Superior temporal gyrus (tissue), 1 donor: ENCODE data around the gene MAP2.

Experiments
- DNase-seq: peaks from one replicate; pipeline ENCODE4 v3.0.0-alpha.2; 2016; ENCODE audit errors: extremely low spot score

Gene MAP2

DNA sequence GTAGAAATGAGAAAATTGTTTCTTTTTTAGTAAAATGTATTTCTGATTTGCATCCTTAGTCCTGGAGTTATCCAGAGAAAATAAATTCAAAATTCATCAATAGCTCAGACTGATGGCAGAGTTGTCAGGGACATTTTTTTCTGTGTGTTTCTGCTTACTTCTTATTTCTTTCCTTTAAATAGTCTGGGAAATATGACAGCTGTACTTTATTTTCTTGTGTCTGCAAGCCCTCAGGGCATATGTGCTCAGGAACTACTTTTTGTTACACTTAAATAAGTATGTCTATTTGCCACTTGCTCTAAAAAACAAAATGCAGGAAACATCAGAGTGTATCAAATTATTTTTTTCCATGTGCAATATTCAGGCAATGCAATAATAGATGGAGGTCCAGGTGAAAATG is 221.0 kb downstream of the MAP2 start:
- no peak for DNase-seq

DNA sequence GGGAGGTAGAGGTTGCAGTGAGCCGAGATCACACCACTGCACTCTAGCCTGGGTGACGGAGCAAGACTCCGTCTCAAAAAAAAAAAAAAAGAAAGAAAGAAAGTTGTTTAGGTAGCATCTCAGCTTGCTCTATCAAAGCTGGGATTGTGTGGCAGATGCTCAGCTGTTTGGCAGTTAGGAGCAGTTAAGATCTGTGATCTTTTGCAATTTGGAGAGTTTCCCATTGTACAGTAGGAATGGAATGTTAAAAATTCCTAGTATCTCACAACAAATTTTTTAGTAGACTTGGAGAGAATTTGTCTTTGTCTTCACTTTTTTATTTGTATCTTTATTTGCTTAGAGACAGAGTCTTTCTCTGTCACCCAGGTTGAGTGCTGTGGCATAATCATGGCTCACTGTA is 224.9 kb downstream of the MAP2 start:
- no peak for DNase-seq

DNA sequence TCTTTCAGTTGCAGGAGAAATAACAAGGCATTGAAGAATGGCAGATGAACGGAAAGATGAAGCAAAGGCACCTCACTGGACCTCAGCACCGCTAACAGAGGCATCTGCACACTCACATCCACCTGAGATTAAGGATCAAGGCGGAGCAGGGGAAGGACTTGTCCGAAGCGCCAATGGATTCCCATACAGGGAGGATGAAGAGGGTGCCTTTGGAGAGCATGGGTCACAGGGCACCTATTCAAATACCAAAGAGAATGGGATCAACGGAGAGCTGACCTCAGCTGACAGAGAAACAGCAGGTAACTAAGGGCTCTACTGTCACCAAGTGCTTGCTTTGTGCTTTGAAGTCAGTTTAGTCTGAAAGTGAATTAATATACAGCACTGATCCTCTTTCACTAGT is 229.3 kb downstream of the MAP2 start:
- DNase-seq, result no peak

DNA sequence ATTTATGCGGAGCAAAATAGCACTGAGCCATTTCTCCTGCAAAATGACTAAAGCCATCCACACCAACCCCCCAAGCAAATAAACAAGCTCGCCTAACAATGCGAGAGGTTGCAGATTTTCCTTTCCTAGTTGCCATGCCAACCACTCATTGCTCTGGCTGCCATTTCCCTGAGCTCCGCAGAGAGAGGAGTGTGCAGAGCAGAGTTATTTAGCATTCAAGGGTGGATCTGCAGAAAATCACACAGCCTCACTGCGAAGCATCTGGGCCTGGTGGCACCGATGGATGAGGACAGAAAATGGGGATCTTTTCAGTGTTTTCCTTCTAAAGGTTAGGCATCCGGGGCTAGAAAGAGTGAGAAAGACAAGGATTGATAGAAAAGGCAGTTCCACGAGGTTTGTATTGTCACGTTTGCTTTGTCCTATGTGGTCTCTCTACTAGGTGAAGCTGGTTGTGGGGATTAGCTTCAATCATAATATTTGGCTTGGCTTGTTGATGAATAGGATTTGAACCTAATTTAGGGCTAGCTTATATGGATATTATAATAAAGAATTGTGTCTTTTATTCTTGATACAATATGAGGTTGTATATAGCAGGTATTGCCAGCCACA is 237.5 kb downstream of the MAP2 start:
- DNase-seq, result peak; percentile 77

DNA sequence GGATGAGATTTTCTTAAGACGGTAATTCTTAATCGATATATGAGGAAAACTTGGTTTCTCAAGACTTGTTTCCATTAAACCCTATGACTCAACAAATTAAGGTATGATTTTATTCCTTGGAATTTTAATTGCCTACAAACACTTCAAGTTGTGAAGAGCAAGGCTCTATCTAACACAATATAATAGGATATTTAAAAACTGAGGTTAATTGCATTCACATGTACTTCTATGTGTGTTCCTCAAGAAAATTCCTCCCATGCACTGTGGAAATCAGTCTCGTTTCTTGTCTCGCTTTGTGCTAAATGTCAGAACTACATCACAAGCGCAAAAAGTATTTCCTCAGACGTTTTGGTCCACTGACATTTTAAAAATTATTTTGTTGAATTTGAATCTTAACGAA is 238.2 kb downstream of the MAP2 start:
- peak; percentile 42 for DNase-seq

DNA sequence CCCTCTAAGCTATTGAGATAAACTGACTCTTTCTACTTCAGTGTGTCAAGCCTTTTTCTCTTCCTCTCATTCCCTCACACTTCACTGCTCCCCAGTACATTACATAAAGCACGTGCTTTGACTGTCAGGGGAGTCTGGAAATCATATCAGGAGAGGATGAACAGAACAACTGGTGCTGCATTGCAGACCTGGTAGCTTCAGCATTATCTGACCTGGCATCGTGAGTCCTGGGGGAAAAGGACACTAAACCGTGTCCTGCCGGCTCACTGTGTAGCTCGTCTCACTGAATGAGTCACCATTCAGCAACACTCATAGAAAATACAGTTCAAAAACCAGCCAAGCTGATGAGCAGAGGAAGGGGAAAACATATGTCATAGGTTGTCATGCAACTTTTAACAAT is 239.3 kb downstream of the MAP2 start:
- peak; percentile 53 for DNase-seq

DNA sequence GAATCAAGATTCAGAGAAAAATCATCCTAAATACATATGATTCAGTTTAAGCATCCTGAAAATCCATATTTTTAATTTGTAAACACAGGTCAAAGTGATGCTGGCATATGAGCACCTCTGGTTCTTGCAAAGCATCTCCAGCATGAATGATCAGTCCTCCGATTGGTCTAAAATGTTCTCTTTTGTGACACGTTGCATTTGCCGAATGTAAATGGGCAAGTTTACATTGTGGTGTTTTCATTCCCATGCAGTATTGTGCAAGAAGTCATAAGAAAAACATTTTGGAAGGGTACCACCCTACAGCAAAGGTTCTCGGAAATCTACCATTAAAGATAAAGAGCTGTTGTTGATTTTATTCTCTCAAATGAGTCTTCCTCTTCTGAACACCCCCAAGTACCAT is 239.8 kb downstream of the MAP2 start:
- no peak for DNase-seq

DNA sequence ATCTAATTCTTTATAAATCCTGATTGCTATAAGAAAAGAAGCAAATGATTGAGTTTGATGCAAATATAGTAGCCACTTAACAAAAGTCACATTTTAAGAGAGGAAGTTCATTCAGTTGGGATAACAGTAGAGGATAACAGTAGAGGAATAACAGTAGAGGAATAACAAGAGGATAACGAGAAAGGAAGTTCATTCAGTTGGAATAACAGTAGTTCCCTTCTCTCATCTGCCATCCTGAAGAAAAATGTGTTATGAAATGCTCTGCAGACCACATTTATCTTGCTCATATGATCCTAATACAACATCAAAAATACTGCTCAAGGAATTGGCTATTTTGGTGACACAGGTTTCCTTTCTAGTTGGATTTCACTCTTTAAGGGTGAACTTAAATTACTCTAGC is 242.4 kb downstream of the MAP2 start:
- DNase-seq, result no peak

DNA sequence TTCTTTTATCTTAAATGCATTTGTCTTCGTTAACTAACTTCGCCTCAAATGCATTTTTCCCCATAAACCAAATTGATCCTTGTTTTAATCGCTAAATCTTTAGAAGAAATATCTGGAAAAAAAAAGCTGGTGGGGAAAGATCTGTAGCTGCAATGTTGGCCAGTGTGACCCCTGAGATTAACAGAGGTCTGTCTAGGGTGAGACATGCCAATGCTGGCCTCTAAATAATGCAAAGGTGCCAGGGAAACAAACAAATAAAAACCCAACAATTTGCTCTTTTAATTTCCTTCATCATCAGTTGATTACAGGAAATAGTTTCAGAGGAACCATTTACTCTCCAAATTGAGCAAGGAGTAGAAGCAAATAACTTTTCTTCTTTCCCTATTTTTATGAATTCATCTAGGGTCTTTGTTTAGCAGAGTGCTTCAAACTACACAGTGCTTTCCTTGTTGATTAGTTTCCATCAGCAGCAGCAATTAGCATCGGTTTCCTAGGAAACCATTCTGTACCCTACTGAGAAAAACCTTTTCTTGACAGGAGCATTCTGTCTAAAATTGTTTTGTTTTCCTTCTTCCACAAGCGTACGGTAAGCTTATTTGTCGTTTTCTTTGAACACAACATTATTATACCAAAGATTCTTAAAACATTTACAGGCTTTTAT is 247.3 kb downstream of the MAP2 start:
- no peak for DNase-seq

DNA sequence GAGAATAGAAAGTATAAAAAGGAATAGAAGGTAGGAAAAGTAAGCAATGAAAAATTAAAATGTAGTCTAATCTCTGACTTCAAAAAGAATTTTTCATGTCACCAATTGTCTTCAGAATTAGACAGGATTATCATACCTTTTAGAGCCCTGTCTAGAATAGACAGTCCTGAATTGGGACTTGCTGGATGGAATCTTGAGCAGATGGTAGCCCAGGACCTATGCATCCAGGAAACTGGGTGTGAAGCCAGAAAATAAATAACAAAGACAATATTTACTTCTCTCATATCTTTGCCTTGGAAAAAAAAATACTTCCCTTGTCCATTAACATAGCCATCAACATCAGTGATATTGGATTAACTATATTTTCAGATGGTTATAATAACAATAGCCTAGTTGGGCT is 250.0 kb downstream of the MAP2 start:
- DNase-seq, result no peak

DNA sequence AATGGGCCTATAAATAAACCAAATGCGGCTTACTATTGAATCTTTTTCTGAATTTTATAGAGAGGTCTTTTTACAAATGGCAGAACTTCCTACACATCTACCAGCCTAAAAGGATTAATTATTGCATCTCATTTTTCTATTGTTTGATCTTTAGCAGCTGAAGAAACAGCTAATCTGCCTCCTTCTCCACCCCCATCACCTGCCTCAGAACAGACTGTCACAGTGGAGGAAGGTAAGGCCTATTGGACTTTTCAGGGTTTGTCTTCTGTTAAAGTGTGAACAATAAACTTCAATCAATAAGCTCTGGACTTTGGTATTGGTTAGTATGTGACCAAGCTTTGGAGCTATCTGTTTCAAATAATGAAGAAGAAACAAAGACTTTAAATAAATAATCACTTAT is 256.7 kb downstream of the MAP2 start:
- no peak for DNase-seq

DNA sequence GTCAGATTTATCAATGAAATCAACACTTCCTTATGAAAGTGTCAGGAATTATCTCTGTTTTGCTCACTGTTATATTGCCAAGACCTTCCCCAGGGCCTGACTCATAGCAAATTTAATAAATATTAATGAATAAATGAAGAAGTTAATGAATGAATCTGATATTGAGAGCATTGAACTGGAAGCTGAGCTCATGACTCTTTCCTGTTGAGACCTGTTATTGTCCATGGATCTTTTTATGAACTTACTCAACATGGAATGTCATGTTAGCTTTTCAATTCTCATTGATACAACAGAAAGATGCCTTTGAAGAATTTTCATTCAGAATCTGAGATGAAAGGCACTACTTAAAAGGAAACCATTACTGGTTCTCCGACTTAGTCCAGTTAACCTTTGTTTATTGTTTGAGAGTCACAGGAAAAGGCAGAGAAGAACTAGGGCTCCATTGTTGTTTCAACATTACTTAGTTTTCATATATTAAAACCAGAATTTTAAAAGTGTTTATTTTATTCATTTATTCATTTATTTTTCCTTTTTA is 257.4 kb downstream of the MAP2 start:
- DNase-seq, result no peak

DNA sequence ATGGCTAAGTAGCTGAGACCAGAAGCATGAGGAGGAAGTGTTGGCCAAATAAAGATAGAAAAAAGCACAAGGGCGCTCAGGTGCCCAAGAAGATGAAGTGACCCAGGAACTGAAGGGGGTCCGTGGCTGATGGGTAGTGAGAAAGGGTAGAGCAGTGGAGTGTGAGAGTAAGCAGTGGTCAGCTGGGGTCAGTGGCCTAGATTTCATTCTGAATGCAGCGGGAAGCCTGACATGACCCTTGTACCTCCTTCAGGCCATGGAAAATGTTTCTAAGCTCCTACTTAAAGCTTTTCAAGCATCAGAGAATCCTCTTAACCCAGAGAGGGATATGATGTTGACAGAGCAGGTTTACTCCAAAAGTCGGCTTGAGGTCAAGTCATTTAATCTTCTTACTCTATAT is 258.8 kb downstream of the MAP2 start:
- DNase-seq, result no peak

DNA sequence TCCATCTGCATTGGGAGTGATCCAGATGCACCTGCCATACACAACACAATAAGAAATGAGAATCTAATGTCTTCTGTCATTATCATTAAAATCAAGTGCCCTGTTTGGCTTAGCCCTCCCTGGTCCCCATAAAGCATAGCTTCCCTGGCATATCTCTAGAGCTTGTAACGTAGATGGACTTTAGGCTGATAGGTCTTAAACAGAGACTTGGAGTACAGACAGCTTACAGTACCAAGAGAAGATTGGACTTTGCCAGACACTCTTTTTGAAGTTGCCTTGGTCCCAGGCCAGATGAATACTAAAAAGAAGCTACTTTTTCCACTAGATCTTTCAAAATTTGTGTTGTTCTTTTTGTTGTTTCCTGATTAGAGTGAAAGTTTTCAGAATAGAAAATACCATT is 261.5 kb downstream of the MAP2 start:
- no peak for DNase-seq

DNA sequence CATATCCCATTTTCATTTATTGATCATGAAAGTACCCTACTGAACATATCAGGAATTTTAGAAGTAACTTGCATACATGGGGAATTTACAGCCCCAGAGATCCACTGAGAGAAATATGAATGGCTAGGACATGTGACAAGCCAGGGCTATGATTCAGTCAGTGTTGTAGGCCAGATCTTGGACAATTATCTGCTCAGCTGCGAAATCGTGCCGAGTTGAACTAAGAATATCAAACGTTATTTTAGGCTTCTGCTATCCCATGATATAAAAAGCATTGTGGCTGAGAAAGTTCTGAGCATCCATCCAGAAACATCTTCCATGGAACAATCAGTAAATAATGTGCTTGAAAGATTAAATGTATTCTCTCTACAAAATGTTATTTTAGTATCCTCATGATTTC is 262.1 kb downstream of the MAP2 start:
- DNase-seq, result peak; percentile 63

DNA sequence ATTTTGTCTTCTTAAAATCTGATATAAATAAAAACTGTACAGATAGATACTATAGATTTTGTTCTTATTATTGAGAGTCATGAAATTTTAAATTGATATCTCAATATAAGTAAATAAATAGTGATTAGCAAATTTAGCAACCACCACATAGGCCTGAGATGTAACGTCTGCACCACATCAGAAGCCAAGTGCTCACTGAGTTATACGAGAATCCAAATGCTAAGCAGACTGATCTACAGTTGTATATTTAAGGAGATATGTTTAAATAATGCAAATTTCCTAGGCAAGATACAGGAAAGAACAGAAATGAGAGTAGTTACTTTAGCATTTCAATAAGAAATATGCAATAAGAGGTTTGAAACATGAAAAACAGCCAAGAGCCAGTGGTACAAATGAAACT is 262.6 kb downstream of the MAP2 start:
- DNase-seq, result no peak

DNA sequence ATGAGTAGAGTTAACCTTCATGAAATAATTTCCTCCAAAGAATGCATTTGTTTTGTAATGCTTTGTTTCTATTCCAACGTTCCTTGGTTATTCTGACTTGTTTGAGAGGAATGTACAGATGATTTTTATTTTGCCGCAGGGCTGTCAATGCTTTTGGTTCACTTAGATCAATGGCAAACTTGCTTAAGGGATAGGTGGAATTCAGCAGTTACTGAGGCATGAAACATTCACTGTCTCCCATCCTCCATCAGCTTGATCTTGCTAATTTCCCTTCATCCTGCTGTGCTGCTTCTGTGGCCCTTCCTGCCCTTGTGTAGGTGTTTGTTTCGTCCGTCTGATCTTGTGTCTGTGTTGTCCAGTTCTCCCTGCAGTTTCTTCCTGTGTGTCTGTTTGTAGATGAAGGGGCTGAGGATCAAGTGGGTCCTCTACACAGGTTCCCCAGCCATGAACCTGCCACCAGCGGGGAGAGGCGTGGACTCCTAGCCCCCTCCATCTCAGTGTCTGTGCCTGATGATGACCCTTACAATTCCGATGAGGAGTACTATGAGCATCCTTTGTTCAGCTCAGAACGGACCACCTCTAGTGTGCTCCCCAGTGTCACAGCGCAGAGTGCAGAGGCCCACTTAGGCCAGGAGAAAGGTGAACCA is 263.6 kb downstream of the MAP2 start:
- no peak for DNase-seq

DNA sequence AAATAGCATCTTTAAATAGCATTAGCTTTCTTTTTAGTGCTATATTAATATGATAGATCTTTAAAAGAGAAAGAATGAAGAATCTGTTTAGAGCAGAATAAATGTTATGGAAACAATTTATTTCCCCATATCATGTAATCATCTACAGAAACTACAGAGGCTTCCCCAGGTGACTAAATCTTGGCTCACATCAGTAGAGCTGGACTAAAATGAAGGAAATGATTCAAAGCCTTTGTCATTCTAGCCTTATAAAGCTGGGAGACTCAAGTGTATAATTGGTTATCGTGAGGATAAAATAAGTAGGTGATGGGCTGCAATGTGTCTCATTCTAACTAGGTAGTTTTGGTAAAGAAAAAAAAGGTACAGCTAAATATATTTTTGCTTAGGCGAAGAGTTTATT is 264.5 kb downstream of the MAP2 start:
- DNase-seq, result no peak

DNA sequence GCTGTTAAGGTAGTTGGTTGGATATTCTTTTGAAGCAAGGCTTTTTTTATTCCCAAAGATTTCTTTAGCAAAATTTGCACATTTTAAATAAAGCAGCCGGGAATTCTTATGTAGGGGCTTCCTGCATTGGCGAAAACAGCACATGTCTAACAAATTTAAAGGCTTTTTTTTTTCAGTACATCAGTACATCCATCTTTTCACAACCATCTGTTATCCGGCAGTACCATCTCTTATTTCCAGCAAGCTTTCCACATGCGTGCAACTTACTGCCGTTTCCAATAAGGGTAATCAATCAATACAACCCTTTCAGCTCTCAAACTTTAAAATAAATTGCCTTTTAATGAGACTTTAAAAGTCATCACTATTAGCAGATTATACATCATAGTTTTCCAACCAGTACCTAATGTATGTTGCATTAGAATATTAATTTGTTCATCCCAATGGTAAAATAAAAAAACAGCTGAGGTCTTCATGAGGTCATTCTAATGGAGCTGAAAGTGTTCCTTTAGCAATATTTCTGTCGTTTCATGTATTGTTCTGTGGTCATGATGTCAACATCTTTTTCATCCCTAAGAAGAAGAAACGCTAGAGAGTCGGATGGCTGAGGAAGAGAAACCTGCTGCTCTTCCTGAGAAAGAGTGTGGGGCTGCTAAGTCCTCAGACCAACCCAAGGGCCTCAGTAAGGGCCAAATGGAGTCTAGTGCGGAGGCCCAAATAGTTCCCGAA is 266.3 kb downstream of the MAP2 start:
- no peak for DNase-seq

DNA sequence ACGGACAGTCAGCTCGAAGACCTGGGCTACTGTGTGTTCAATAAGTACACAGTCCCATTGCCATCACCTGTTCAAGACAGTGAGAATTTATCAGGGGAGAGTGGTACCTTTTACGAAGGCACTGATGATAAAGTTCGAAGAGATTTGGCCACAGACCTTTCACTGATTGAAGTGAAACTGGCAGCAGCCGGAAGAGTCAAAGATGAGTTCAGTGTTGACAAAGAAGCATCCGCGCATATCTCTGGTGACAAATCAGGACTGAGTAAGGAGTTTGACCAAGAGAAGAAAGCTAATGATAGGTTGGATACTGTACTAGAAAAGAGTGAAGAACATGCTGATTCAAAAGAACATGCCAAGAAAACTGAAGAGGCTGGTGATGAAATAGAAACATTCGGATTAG is 270.9 kb downstream of the MAP2 start:
- DNase-seq, result no peak

DNA sequence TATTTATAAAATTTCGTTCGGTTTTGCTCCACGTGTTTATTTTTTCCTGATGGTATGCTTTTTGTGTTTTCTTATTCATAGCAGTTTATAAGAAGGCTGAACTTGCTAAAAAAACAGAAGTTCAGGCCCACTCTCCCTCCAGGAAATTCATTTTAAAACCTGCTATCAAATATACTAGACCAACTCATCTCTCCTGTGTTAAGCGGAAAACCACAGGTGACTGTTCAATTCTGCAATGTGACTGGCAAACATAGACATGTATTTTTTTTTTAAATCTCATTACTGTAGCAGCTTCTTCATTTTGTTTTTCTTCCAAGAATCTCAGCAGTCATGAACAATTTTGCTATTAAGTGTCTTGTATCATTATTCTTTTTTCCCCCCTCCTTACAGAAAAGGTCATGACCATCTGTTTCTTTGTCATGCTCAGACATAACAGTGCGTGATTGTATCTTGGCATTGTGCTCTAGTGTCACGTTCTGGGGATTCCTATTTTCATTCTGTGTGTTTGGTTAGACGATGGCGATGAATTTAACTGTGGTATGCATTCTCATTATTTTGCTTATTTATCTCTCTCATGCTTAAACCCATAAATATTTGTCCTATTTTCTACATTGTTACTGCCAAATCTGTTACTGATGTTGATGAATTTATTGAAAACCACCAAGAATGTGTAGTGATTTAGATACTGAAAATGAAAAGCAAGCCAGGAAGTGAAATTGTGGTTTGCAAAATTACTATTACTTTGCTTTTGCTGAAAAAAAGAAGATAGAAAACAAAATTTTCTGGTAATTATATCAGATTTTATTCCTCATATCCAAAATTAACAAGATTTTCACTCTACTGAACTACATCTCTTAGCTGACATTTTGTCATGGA is 273.2 kb downstream of the MAP2 start:
- no peak for DNase-seq

DNA sequence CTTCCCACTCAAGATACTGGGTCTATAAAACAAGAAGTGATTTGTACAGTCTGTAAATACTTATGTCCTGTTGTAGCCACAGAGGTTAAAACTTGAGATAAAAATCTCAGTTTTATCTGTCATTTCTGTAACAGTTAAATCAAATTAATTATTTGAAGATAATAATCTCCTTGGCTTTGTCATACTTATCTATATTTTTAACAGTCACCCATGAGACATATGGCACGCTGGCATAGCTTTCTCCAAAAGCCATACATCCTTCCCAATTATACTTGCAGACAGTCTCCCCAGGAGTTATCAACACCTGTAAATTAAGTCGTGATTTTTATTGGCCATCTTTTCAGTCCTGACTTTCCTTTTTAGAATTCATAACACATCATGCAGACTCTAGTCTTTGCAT is 278.9 kb downstream of the MAP2 start:
- DNase-seq, result no peak
